ENCODE measurements around the gene PCDHGB7.
"Not testable (repeated sequence)": the region's sequence is repeated elsewhere in the genome, so short reads cannot be mapped to it uniquely, and the experiment has no call there.

Gene PCDHGB7

DNA sequence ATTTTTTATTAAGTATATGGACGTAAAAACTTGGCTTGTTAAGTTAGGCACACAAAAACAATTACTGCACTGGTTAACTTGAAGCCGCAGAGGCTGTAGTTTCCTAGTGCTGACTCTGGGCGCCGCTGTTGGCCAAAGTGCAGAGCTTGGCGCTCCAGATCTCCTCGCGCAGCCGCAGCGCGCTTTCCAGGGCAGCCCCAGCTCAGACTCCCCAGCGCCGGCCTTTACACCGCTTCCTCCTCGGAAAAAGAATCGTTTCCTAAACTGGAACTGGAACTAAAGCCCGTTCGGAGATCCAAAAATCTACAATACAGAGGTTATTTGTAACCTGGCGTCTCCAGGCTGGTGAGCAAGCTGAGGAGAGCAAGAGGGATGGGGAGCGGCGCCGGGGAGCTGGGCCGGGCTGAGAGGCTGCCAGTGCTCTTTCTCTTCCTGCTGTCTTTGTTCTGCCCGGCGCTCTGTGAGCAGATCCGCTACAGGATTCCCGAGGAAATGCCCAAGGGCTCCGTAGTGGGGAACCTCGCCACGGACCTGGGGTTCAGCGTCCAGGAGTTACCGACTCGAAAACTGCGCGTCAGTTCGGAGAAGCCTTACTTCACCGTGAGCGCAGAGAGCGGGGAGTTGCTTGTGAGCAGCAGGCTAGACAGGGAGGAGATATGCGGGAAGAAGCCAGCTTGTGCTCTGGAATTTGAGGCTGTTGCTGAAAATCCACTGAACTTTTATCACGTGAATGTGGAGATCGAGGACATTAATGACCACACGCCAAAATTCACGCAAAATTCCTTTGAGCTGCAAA lies 19.5 kb upstream of the PCDHGB7 start, which contains the start of gene PCDHGB5:
Gene PCDHGB5, plus strand, starts transcription at position 192 of the 796 bp plus-strand sequence. Its CDS starts 181 bp downstream, at position 373.
- DNase-seq = peak; percentile 43

DNA sequence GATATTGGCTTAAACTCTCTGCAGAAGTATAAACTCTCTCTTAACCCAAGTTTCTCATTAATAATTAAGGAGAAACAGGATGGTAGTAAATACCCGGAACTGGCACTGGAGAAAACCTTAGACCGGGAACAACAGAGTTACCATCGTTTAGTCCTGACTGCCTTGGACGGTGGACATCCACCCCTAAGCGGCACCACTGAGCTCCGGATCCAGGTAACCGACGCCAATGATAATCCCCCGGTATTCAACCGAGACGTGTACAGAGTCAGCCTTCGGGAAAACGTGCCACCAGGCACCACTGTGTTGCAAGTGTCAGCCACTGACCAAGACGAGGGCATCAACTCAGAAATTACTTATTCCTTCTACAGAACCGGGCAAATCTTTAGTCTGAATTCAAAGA lies 18.9 kb upstream of the PCDHGB7 start:
- DNase-seq = no peak

DNA sequence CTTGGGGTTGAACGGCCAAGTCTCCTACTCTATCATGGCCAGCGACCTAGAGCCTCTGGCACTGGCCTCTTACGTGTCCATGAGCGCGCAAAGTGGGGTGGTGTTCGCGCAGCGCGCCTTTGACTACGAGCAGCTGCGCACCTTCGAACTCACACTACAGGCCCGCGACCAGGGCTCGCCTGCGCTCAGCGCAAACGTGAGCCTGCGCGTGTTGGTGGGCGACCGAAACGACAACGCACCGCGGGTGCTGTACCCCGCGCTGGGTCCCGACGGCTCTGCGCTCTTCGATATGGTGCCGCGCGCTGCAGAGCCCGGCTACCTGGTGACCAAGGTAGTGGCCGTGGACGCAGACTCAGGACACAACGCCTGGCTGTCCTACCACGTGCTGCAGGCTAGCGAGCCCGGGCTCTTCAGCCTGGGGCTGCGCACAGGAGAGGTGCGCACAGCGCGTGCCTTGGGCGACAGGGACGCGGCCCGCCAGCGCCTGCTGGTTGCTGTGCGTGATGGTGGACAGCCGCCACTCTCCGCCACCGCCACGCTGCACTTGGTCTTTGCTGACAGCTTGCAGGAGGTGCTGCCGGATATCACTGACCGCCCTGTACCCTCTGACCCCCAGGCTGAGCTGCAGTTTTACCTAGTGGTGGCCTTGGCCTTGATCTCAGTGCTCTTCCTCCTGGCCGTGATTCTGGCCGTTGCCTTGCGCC lies 17.8 kb upstream of the PCDHGB7 start:
- no peak for DNase-seq

DNA sequence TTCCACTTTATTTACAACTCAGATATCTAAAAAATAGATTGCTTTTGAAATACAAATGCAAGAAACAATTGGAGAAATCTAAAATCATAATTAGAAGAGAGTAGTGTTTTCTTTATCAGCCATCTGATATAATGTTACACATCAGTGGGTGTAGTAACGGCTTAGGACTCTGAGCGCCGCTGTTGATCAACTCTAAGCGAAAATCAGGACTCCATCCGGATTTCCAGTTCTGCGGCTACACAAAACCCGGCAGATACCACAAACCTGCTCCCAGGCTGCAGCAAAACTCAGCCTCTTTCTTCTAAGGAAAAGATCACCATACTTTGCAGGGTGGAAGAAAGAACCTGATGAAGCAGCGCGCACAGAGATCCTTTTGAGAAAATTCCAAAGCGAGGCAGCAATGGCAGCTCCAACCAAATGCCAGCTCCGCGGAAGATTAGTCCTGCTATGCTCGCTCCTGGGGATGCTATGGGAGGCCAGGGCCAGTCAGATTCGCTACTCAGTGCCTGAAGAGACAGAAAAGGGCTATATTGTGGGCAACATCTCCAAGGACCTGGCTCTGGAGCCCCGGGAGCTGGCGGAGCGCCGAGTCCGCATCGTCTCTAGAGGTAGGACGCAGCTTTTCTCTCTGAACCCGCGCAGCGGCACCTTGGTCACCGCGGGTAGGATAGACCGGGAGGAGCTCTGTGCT lies 14.8 kb upstream of the PCDHGB7 start, which contains the start of gene PCDHGA9:
Gene PCDHGA9, plus strand, starts transcription at position 226 of the 691 bp plus-strand sequence. Its CDS starts 175 bp downstream, at position 401.
- peak; percentile 39 for DNase-seq

DNA sequence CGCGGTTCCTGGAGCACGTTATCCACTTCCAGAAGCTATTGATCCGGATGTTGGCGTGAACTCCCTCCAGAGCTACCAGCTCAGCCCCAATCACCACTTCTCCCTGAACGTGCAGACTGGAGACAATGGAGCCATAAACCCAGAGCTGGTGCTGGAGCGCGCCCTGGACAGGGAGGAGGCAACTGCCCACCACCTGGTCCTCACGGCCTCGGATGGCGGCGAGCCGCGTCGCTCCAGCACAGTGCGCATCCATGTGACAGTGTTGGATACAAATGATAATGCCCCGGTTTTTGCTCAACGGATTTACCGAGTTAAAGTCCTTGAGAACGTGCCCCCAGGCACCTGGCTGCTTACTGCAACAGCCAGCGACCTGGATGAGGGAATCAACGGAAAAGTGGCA lies 14.1 kb upstream of the PCDHGB7 start:
- no peak for DNase-seq

DNA sequence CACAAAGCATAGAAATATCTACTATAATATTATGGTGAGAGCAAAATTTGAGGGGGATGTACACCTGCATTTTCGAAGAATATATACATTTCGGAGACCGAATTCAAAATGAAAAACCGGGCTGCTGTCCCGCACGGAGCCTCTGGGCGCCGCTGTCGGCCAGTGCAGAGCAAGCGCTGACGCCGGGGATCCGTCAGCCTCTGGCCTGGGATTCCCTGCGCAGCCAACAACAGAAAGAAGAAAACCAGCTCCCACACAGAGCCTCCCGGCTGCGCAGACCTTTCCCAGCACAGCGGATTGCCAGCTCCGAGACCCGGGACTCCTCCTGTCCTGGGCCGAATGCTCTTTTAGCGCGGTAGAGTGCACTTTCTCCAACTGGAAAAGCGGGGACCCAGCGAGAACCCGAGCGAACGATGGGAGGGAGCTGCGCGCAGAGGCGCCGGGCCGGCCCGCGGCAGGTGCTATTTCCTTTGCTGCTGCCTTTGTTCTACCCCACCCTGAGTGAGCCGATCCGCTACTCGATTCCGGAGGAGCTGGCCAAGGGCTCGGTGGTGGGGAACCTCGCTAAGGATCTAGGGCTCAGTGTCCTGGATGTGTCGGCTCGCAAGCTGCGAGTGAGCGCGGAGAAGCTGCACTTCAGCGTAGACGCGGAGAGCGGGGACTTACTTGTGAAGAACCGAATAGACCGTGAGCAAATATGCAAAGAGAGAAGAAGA lies 9.5 kb upstream of the PCDHGB7 start, which contains the start of gene PCDHGB6:
Gene PCDHGB6, plus strand, starts transcription at position 232 of the 716 bp plus-strand sequence. Its CDS starts 182 bp downstream, at position 414.
- DNase-seq = peak; percentile 52

DNA sequence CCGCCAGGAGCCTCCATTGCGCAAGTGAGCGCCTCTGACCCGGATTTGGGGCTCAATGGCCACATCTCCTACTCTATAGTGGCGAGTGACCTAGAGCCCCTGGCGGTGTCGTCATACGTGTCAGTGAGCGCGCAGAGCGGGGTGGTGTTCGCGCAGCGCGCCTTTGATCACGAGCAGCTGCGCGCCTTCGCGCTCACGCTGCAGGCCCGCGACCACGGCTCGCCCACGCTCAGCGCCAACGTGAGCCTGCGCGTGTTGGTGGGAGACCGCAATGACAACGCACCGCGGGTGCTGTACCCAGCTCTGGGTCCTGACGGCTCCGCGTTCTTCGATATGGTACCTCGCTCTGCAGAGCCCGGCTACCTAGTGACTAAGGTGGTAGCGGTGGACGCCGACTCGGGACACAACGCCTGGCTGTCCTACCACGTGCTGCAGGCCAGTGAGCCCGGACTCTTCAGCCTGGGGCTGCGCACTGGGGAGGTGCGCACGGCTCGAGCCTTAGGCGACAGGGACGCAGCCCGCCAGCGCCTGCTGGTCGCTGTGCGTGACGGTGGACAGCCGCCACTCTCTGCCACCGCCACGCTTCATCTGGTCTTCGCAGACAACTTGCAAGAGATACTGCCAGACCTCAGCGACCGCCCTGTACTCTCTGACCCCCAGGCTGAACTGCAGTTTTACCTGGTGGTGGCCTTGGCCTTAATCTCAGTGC lies 7.7 kb upstream of the PCDHGB7 start:
- no peak for DNase-seq

DNA sequence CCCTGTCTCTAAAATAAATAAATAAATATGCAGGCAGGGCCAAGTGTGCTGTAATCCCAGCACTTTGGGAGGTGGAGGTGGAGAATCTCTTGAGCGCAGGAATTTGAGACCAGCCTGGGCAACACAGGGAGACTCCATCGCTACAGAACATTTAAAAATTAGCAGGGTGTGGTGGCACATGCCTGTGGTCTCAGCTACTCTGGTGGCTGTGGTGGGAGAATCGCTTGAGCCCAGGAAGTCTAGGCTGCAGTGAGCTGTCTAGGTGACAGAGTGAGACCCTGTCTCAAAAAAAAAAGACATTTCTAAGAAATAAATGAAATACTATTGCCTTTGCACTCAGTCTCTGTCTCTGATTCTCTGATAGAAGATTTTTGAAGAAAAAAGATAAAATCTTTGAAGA lies 5.9 kb upstream of the PCDHGB7 start:
- DNase-seq = no peak

DNA sequence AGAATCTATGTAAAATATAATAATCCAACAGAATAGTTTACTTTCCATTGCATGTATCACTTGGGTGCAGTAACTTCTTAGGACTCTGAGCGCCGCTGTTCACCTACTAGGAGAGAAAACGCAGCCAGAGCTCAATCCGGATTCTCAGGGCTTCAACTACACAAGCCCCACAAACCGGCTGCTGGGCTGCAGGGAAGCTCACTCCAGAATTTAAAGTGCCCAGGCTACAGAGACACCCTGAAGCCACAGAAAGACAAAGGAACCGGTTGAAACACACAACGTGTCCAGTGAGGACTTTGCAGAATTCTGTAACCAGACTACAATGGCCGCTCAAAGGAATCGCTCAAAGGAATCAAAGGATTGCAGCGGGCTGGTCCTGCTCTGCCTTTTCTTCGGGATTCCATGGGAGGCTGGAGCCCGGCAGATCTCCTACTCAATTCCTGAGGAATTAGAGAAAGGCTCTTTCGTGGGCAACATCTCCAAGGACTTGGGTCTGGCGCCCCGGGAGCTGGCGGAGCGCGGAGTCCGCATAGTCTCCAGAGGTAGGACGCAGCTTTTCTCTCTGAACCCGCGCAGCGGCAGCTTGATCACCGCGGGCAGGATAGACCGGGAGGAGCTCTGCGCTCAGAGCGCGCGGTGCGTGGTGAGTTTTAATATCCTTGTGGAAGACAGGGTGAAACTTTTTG lies 4.5 kb upstream of the PCDHGB7 start, which contains the start of gene PCDHGA10:
Gene PCDHGA10, plus strand, starts transcription at position 134 of the 686 bp plus-strand sequence. Its CDS starts 189 bp downstream, at position 323.
- peak; percentile 68 for DNase-seq

DNA sequence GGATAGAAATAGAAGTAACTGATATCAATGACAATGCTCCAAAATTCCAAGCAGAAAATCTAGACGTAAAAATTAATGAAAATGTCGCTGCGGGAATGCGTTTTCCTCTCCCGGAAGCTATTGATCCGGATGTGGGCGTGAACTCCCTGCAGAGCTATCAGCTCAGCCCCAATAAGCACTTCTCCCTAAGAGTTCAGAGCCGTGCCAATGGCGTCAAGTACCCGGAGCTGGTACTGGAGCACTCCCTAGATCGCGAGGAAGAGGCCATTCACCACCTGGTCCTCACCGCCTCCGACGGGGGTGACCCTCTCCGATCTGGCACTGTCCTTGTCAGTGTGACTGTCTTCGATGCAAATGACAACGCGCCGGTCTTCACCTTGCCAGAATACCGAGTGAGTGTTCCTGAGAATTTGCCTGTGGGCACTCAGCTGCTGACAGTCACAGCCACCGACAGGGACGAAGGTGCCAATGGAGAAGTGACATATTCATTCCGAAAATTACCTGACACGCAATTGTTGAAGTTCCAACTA lies 3.9 kb upstream of the PCDHGB7 start:
- DNase-seq = no peak

DNA sequence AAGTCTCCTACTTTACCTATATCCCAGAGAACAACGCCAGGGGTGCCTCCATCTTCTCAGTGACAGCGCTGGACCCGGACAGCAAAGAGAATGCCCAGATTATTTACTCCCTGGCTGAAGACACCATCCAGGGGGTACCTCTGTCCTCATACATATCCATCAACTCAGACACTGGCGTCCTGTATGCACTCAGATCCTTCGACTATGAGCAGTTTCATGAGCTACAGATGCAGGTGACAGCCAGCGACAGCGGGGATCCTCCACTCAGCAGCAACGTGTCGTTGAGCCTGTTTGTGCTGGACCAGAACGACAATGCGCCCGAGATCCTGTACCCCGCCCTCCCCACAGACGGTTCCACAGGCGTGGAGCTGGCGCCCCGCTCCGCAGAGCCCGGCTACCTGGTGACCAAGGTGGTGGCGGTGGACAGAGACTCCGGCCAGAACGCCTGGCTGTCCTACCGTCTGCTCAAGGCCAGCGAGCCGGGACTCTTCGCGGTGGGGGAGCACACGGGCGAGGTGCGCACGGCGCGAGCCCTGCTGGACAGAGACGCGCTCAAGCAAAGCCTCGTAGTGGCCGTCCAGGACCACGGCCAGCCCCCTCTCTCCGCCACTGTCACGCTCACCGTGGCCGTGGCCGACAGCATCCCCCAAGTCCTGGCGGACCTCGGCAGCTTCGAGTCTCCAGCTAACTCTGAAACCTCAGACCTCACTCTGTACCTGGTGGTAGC lies 2.8 kb upstream of the PCDHGB7 start:
- not testable (repeated sequence) for DNase-seq

DNA sequence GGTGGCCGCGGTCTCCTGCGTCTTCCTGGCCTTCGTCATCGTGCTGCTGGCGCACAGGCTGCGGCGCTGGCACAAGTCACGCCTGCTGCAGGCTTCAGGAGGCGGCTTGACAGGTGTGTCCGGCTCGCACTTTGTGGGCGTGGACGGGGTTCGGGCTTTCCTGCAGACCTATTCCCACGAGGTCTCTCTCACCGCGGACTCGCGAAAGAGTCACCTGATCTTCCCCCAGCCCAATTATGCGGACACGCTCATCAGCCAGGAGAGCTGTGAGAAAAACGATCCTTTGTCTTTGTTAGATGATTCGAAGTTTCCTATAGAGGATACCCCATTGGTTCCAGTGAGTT lies 2.2 kb upstream of the PCDHGB7 start:
- DNase-seq = not testable (repeated sequence)

DNA sequence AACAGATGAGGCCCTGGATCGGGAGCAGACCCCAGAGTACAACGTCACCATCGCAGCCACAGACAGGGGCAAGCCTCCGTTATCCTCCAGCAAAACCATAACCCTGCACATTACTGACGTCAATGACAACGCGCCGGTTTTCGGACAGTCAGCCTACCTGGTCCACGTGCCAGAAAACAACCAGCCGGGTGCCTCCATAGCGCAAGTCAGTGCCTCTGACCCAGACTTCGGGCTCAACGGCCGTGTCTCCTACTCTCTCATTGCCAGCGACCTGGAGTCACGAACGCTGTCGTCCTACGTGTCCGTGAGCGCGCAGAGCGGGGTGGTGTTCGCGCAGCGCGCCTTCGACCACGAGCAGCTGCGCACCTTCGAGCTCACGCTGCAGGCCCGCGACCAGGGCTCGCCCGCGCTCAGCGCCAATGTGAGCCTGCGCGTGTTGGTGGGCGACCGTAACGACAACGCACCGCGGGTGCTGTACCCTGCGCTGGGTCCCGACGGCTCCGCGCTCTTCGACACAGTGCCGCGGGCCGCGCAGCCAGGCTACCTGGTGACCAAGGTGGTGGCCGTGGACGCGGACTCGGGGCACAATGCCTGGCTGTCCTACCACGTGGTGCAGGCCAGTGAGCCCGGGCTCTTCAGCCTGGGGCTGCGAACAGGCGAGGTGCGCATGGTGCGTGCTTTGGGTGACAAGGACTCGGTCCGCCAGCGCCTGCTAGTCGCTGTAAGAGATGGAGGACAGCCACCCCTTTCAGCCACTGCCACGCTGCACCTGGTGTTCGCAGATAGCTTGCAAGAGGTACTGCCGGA lies 1.8 kb downstream of the PCDHGB7 start:
- DNase-seq = no peak

DNA sequence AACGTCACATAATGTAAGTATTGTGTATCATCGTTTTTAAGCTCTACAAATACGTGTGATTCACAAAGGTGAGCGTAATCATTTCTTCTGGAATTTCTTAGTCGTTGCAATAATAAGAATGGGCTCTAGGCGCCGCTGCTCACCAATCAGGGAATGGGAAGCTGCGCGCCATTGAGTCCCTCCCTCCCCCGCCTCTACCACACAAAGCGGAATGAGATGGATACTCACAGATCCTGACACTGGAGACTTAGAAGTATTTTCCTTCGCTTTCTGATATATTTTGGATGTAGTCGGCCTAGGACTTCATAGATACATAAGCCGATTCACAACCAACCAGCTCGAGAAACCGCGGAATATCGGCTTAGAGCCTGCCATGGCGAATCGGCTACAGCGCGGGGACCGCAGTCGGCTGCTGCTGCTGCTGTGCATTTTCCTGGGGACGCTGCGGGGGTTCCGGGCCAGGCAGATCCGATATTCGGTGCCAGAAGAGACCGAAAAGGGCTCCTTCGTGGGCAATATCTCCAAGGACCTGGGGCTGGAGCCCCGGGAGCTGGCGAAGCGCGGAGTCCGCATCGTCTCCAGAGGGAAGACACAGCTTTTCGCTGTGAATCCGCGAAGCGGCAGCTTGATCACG lies 3.5 kb downstream of the PCDHGB7 start, which contains the start of gene PCDHGA11:
Gene PCDHGA11, plus strand, starts transcription at position 197 of the 634 bp plus-strand sequence. Its CDS starts 177 bp downstream, at position 374.
- peak; percentile 76 for DNase-seq

DNA sequence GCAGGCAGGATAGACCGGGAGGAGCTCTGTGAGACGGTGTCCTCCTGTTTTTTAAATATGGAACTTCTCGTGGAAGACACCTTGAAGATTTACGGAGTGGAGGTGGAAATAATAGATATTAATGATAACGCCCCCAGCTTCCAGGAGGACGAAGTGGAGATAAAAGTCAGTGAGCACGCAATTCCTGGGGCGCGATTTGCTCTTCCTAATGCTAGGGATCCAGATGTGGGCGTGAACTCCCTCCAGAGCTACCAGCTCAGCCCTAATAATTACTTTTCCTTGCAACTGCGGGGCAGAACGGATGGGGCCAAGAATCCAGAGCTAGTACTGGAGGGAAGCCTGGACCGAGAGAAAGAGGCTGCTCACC lies 4.0 kb downstream of the PCDHGB7 start:
- no peak for DNase-seq

DNA sequence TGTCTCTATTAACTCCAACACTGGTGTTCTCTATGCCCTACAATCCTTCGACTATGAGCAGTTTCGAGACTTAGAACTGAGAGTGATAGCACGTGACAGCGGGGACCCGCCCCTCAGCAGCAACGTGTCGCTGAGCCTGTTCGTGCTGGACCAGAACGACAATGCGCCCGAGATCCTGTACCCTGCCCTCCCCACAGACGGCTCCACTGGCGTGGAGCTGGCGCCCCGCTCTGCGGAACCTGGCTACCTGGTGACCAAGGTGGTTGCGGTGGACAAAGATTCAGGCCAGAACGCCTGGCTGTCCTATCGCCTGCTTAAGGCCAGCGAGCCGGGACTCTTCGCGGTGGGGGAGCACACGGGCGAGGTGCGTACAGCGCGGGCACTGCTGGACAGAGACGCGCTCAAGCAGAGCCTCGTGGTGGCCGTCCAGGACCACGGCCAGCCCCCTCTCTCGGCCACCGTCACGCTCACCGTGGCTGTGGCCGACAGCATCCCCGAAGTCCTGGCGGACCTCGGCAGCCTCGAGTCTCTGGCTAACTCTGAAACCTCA lies 5.3 kb downstream of the PCDHGB7 start:
- DNase-seq = no peak

DNA sequence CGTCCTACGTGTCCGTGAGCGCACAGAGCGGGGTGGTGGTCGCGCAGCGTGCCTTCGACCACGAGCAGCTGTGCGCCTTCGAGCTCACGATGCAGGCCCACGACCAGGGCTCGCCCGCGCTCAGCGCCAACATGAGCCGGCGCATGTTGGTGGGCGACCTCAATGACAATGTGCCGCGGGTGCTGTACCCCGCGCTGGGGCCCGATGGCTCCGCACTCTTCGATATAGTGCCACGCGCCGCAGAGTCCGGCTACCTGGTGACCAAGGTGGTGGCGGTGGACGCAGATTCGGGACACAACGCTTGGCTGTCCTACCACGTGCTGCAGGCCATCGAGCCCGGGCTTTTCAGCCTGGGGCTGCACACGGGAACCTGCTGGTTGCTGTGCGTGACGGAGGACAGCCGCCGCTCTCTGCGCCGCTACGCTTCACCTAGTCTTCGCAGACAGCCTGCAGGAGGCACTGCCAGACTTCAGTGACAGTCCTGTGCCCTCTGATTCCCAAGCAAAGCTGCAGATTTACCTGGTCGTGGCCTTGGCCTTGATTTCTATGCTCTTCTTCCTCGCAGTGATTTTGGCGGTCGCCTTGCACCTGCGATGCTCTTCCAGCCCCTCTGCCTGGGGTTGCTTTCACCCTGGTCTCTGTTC lies 10.4 kb downstream of the PCDHGB7 start:
- no peak for DNase-seq

Measured in inflammatory macrophage treated with lipopolysaccharide for 4 hours (primary cell).